Effector CD8-positive, alpha-beta T cell (primary cell): ENCODE data around the gene SLC16A14.
"Not testable (repeated sequence)": the region's sequence is repeated elsewhere in the genome, so short reads cannot be mapped to it uniquely, and the experiment has no call there.

Experiments used
- DNase-seq: peaks from one replicate; lab custom pipeline; 2025; lab: John Stamatoyannopoulos, UW
- total RNA-seq, 4 experiments: gene quantifications; one replicate each; lab custom pipeline; 2026; lab: John Stamatoyannopoulos, UW

SLC16A14 gene, protein sequence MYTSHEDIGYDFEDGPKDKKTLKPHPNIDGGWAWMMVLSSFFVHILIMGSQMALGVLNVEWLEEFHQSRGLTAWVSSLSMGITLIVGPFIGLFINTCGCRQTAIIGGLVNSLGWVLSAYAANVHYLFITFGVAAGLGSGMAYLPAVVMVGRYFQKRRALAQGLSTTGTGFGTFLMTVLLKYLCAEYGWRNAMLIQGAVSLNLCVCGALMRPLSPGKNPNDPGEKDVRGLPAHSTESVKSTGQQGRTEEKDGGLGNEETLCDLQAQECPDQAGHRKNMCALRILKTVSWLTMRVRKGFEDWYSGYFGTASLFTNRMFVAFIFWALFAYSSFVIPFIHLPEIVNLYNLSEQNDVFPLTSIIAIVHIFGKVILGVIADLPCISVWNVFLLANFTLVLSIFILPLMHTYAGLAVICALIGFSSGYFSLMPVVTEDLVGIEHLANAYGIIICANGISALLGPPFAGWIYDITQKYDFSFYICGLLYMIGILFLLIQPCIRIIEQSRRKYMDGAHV
- 0 to 0.91 (median 0.32) reads per million in 4 experiments for total RNA-seq

GRCh38 chr2:230068651-230069055 is at the start of gene SLC16A14:
Gene SLC16A14 (minus strand): TSS chr2:230068924. CDS start chr2:230059352, 9,572 bp downstream.
- DNase-seq, result no peak

GRCh38 chr2:230106771-230107170 is 38.0 kb upstream of the SLC16A14 start:
- no peak for DNase-seq

GRCh38 chr2:230101967-230102366 is 33.2 kb upstream of the SLC16A14 start:
- not testable (repeated sequence) for DNase-seq

DNA sequence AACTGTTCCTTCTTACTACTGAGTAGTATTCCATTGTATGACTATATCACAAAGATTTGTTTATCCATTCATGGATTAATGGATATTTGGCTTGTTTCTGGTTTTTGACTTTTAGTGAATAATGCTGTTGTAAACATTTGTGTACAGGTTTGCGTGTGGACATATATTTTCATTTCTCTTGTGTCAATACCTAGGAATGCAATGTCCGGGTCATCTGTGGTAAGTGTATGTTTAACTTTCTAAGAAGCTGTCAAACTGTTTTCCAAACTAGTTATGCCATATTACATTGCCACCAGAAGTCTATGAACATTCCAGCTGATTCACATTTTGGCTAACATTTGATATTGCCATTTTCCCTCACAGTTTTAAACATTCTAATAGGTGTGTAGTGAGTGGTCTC is 29.1 kb upstream of the SLC16A14 start:
- no peak for DNase-seq

DNA sequence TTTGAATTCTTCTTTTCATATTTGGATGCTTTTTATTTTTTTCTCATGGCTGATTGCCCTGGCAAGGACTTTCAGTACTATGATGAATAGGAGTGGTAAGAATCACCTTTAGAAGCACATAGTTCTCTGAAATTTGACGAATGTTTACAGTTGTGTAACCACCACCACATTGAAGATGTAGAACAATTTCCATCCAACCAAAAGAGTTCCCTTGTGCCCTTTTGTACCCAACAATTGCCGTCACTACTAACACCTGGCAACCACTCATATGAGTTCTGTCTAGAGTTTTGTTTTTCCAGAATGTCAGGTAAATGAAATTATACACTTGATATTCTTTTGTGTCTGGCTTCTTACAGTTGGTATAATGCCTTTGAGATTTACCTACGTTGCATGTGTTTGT is 28.7 kb upstream of the SLC16A14 start:
- DNase-seq, result no peak

- no peak for DNase-seq
These were observed 22.2 kb upstream of the SLC16A14 start for GRCh38 chr2:230090967-230091366.

GRCh38 chr2:230085201-230085600 is 16.5 kb upstream of the SLC16A14 start:
- no peak for DNase-seq

GRCh38 chr2:230077851-230078547 is 9.3 kb upstream of the SLC16A14 start:
- DNase-seq, result no peak

DNA sequence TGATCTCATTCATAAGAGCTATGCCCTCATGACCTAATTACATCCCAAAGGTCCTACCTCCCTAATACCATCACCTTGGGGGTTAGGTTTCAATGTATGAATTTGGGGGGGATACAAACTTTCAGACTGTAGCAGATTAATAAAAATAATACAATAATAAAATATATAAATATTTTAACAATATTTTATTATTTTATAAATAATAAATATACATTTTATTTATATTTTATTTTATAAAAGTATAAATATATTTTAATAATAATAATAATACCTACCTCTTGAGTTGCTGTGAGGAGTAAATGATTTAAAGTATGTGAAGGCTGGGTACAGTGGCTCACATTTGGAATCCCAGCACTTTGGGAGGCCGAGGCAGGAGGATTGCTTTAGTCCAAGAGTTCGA is 8.1 kb upstream of the SLC16A14 start:
- DNase-seq, result no peak

GRCh38 chr2:230075988-230076631 is 7.4 kb upstream of the SLC16A14 start:
- no peak for DNase-seq

DNA sequence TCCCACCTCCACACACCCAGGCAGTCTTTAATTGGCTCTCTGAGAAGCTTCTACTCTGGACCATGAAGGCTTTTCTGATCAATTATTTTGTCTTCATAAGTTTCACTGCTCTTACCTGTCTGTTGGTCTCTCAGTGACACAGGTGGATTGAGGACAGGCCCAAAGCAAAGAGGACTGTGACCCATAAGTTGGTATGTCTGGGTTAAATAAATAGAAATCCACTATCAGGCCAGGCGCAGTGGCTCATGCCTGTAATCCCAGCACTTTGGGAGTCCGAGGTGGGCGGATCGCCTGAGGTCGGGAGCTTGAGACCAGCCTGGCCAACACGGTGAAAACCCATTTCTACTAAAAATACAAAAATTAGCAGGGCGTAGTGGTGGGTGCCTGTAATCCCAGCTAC is 2.7 kb upstream of the SLC16A14 start:
- no peak for DNase-seq

DNA sequence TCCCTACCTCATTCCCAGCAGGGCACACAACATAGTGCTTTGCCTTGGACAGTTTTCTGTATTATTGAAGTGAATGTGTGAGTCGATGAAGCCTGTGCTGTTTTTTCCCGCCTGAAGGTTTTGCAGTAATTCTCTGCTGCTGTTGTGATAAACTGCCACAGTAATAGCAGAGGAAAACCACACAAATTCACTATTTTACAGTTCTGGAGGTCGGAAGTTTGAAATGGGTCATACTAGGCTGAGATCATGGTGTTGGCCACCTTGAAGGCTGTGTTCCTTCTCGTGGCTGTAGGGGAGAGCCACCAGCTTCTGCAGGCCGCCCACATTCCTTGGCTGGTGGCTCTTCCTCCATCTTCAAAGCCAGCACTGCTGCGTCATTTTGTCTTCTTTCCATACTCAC is 678 bp upstream of the SLC16A14 start:
- DNase-seq, result no peak

GRCh38 chr2:230068016-230068650 is 591 bp downstream of the SLC16A14 start:
- no peak for DNase-seq

- DNase-seq, result no peak
These were observed 7.9 kb downstream of the SLC16A14 start for GRCh38 chr2:230060672-230061293.

GRCh38 chr2:230053753-230054478 is 14.8 kb downstream of the SLC16A14 start:
- DNase-seq, result no peak

GRCh38 chr2:230052299-230052698 is 16.4 kb downstream of the SLC16A14 start:
- DNase-seq, result no peak

GRCh38 chr2:230050136-230050535 is 18.6 kb downstream of the SLC16A14 start:
- no peak for DNase-seq

DNA sequence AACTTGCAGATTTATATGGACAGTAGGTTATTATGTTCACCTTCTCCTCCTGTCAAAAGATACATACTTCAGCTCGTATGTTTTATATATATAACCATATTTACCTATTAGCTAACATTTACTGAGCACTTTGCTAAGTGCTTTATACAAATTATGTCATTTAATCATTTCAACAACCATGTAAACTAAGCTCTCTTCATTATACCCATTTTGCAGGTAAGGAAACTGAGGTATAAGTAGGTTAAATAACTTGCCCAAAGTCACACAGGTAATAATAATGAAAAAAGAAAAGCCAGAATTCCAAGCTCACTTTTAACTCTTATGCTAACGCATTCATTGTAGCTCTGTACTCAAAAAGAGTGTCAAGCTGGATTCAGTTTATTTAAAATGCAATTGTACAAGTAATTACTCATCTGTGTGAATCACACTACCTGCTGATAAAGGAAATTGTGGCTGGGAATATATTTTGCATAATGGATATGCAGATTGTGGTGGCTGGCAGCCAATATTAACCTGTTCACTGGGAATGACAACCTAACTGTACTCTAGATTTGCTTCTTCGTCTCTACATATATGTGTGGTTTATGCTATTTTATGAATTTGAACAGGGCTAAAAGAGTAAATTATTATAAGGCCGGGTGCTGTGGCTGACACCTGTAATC is 20.6 kb downstream of the SLC16A14 start:
- no peak for DNase-seq

- DNase-seq, result no peak
These were observed 22.2 kb downstream of the SLC16A14 start for GRCh38 chr2:230046491-230046890.

DNA sequence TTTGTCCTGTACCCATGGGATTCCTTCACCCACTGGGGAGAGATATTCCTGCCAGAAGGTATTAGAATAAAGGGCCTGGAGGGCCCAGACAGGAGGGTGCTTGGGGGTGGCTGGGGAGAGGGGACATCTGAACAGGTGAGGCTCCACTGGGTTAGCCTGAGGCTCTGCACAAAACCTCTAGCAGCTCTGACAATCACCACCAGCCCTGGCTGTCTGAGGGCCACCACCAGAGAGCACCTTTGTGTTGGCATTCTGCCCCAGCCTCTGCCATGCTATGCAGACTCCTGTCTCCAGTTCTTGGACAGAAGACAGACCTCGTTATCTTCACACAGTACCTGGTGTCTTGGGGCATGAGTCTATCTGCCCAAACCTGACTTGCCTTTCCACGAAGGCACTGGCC is 25.3 kb downstream of the SLC16A14 start:
- no peak for DNase-seq
